Heart left ventricle (tissue), 16 donors: ENCODE results near the gene ITGA5. TPM values are rescaled to one million over a fixed set of nuclear protein-coding genes. Genes with fewer than 3 reads are reported as not detected.

Experiments
- ATAC-seq, 4 donors: fragments of 200-7000 bp; cut with Tn5 transposase; one replicate each; pipeline ENCODE4 v1.9.1; 2020 to 2022; ENCODE audit warnings: moderate library complexity in 4 of 4, mild to moderate bottlenecking in 3 of 4, moderate number of reproducible peaks in 1 of 4
- DNase-seq, 5 donors: peaks; one replicate each; pipeline ENCODE4 v3.0.0-alpha.2; 2020
- H3K27ac ChIP-seq, 12 donors: fragments of 200-600 bp; sonication (generic) in 4 of 12; one replicate each; pipeline versions ENCODE4 v1.5.0 to v1.8.0; 2016 to 2022; ENCODE audit warnings: mild to moderate bottlenecking in 2 of 12
- H3K27me3 ChIP-seq, 9 donors: fragments of 200-600 bp; sonication (generic) in 2 of 9; one replicate each; pipeline versions ENCODE4 v1.5.1 to v1.8.0; 2016 to 2022; ENCODE audit warnings: mild to moderate bottlenecking in 3 of 9
- H3K36me3 ChIP-seq, 9 donors: fragments of 200-600 bp; sonication (generic) in 2 of 9; one replicate each; pipeline versions ENCODE4 v1.5.0 to v1.8.0; 2018 to 2022; ENCODE audit warnings: mild to moderate bottlenecking in 2 of 9
- H3K4me1 ChIP-seq, 12 donors: fragments of 200-600 bp; sonication (generic) in 4 of 12; one replicate each; pipeline versions ENCODE4 v1.5.0 to v1.8.0; 2016 to 2022; ENCODE audit warnings: mild to moderate bottlenecking in 3 of 12
- H3K4me3 ChIP-seq, 12 donors: fragments of 200-600 bp; sonication (generic) in 4 of 12; one replicate each; pipeline versions ENCODE4 v1.5.0 to v1.8.0; 2017 to 2022; ENCODE audit warnings: mild to moderate bottlenecking in 9 of 12, moderate library complexity in 4 of 12
- H3K9me3 ChIP-seq, 12 donors: fragments of 200-600 bp; sonication (generic) in 4 of 12; one replicate each; pipeline versions ENCODE4 v1.5.0 to v1.8.0; 2016 to 2022; ENCODE audit warnings: mild to moderate bottlenecking in 1 of 12
- CTCF ChIP-seq, 12 donors: fragments of 200-600 bp; sonication (generic) in 4 of 12; IDR thresholded peaks; one replicate each; pipeline versions ENCODE4 v1.5.0 to v1.8.0; 2018 to 2022; ENCODE audit warnings: antibody characterized with exemption in 12 of 12, mild to moderate bottlenecking in 5 of 12
- POLR2A ChIP-seq, 2 donors: fragments of 450-650 bp; IDR thresholded peaks; one replicate each; pipeline ENCODE4 v1.6.1; 2017; ENCODE audit warnings: antibody characterized with exemption in 2 of 2, mild to moderate bottlenecking in 2 of 2, moderate library complexity in 2 of 2
- WGBS, 4 donors: extraction: QIAGEN DNeasy Blood & Tissue Kit in 2 of 4; methylation state at CpG; one replicate each; pipeline versions ENCODE4 v1.1.5 to v1.1.7; 2013 to 2018; 5-methylcytosine and 5-hydroxymethylcytosine counted together
- intact Hi-C, 10 donors: fragments of 100-400 bp; cut with DNase I; formaldehyde crosslinking; loops; one replicate each; pipeline versions ENCODE4 v1.11.1 to v1.14.2; 2022
- polyA plus RNA-seq, 2 donors: library from polyadenylated mRNA; stranded (reverse); fragments of 200-250 nt; gene quantifications; one replicate each; pipeline ENCODE4 v1.2.3, GENCODE V29; 2013
- total RNA-seq, 9 donors: library from RNA; depleted of rRNA in 2 of 9; stranded (reverse); fragments of >200 nt in 2 of 9; fragmentation: NEBNext Ultra II Directional in 3 of 9; extraction: Animal tissue kit (Norgen Biotek cat#: 25700) in 3 of 9; gene quantifications; one replicate each; pipeline versions ENCODE4 v1.1.0 to v1.2.4, GENCODE V29; 2016 to 2023
- donor health status: ischemic (EF 13 %, LVEDD 7.1; RV severe dilation, severe dysfunction).
- donor health status: healthy with polysubstance abuse.
- donor health status: DM: no; HTN: yes; CAD: no.
- donor health status: DM: no; HTN: no; CAD: no.
- donor health status: ischemic (EF 25% LVEDD 6.9; RV normal size, moderate dysfunction).
- donor health status: ischemic (EF 25% LVEDD 5.7; RV mildly dilated, moderate dysfunction).
- donor health status: healthy.
- donor health status: DM: yes; HTN: yes; CAD: no.
- donor health status: ischemic (EF 35%, LVEDD 5.7; RV mildly dilated, moderate dysfunction).
- donor health status: nonischemic (EF 11% LVEDD 7.7; RV severe dilation, severe dysfunction).
- donor health status: DM: yes; HTN: yes; CAD: no.
- donor health status: PGD.
- donor health status: ischemic (EF 29% LVEDD 5.4; RV normal size, mild dysfunction).
- donor health status: nonischemic (EF 23%, LVEDD 6.1; RV moderate dilation, normal function).

Gene ITGA5
- total and polyA plus RNA-seq, 11 donors = 33.2 to 301 (median 55.0) TPM

DNA sequence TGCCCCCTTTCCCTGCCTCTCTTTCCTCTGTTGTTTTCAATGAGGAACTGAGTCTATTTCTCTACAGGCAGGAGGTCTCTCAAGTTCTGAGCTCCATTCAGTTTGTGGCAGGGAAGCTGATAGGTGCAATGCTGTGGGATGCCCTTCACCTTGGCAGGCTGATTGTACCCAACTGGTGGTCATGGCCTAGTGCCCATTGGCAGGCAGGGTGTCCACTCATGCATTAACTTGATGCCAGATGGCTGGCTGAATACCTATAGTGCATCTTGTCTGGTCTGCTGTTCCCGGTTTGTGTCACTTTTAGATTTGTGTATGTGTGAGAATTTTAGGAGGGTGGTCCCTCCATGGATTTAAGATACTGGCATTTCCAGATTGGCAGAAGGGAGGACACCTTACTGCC is 20.0 kb upstream of the ITGA5 start:
- Histone ChIP-seq H3K9me3 (no peaks in the 10 kb centered on the region), H3K27ac (peak overlapping the region in 3 of 12 donors; percentile 13 to 66 (median 24)), H3K4me1 (peaks cover 0 to 13% (median 4%) of the 10 kb centered on the region in 12 donors), H3K36me3 (no peaks in the 10 kb centered on the region), H3K4me3 (no peak overlapping the region), H3K27me3 (no peaks in the 10 kb centered on the region)
- intact Hi-C loops = loop anchor here (1.0 to 2.0 kb wide), 4 partner anchors 38 to 40 kb away; no protein-coding TSS in a partner anchor
- ATAC-seq = peak; percentile 55 to 67 (median 64)
- DNase-seq = peak in 1 of 5 donors; percentile 69
- 45 to 65% (median 61%) methylated on average over 1 of the region's 1 CpG for WGBS, 4 donors
- TF ChIP-seq CTCF (IDR thresholded peaks at IDR 0.05) = no peak
- TF ChIP-seq POLR2A (IDR thresholded peaks at IDR 0.05) = no peak

- Histone ChIP-seq H3K9me3 (no peaks in the 10 kb centered on the region), H3K27ac (peak overlapping the region in 1 of 12 donors; percentile 66), H3K4me3 (no peak overlapping the region), H3K36me3 (no peaks in the 10 kb centered on the region), H3K27me3 (no peaks in the 10 kb centered on the region), H3K4me1 (peaks cover 0 to 13% (median 4%) of the 10 kb centered on the region in 12 donors)
- intact Hi-C loops = loop anchor here in 3 of 10 donors (2.0 kb wide), 2 partner anchors 38 to 40 kb away; no protein-coding TSS in a partner anchor
- TF ChIP-seq CTCF (IDR thresholded peaks at IDR 0.05) = no peak
- TF ChIP-seq POLR2A (IDR thresholded peaks at IDR 0.05) = no peak
- DNase-seq (no peak), ATAC-seq (no peak)
- 71 to 93% (median 88%) methylated on average over 1 of the region's 1 CpG for WGBS, 4 donors
Observed at GRCh38 chr12:54438517-54438916, 19.5 kb upstream of the ITGA5 start.

DNA sequence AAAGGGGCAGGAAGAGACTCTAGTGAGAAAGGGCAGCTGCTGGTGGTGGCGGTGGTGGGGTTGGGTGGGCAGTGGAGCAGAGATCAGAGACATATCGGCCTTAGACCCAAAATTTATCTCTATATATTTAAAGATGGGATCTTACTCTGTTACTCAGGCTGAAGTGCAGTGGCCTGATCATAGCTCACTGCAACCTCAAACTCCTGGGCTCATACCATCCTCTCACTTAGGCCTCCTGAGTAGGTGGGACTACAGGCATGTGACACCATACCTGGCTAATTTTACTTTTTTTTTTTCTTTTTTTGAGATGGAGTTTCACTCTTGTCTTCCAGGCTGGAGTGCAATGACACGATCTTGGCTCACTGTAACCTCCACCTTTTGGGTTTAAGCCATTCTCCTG is 18.6 kb upstream of the ITGA5 start:
- DNase-seq = no peak
- H3K36me3 ChIP-seq = no peaks in the 10 kb centered on the region
- no peak overlapping the region for H3K4me3 ChIP-seq
- no peaks in the 10 kb centered on the region for H3K27me3 ChIP-seq
- H3K9me3 ChIP-seq = no peaks in the 10 kb centered on the region
- H3K4me1 ChIP-seq = peaks cover 0 to 21% (median 8%) of the 10 kb centered on the region in 12 donors
- ATAC-seq = no peak
- H3K27ac ChIP-seq = no peak overlapping the region
- TF ChIP-seq CTCF (IDR thresholded peaks at IDR 0.05) = no peak
- no peak for TF ChIP-seq POLR2A (IDR thresholded peaks at IDR 0.05)
- WGBS, 4 donors = 91 to 93% (median 92%) methylated on average over 3 of the region's 3 CpGs
- intact Hi-C loops = loop anchor here in 3 of 10 donors (2.0 kb wide), 2 partner anchors 37 to 39 kb away; no protein-coding TSS in a partner anchor

- H3K4me1 ChIP-seq = peaks cover 0 to 25% (median 12%) of the 10 kb centered on the region in 12 donors
- H3K9me3 ChIP-seq = no peaks in the 10 kb centered on the region
- DNase-seq (no peak), ATAC-seq (no peak)
- H3K27ac ChIP-seq = no peak overlapping the region
- H3K27me3 ChIP-seq = no peaks in the 10 kb centered on the region
- intact Hi-C loops = no loop called here
- H3K4me3 ChIP-seq = no peak overlapping the region
- no peak for TF ChIP-seq POLR2A (IDR thresholded peaks at IDR 0.05)
- no peak for TF ChIP-seq CTCF (IDR thresholded peaks at IDR 0.05)
- H3K36me3 ChIP-seq = no peaks in the 10 kb centered on the region
Observed at GRCh38 chr12:54437243-54437642, 18.2 kb upstream of the ITGA5 start.
